ENCODE data around the gene CD40. TPM values are rescaled to one million over a fixed set of nuclear protein-coding genes. Genes with fewer than 3 reads are reported as not detected.

Gene CD40
- polyA plus RNA-seq, 1 of the 3 experiments (the other 2 are of a cell fraction): not detected

GRCh38 chr20:46137816-46138215 lies 19.7 kb downstream of the CD40 start:
- H3K4me1 ChIP-seq (ENCODE audit: control insufficient read depth in 1 of 2, insufficient read depth in 2 of 2, low read depth in 1 of 2, low read length in 1 of 2): peaks cover 0 to 73% of the 10 kb centered on the region in 2 experiments; a peak in 2 of 4 replicates
- peak overlapping the region in 1 of 2 experiments; percentile 99; a peak in 2 of 4 replicates for H3K27ac ChIP-seq (ENCODE audit: low read depth in 2 of 2, low read length in 1 of 2)
- H3K9ac ChIP-seq: no peak overlapping the region
- WGBS (ENCODE audit: low lambda C conversion rate): 47% methylated on average over 5 of the region's 5 CpGs
- peaks cover 31% of the 10 kb centered on the region; the same call in 1 of the 2 replicates for H3K27me3 ChIP-seq (ENCODE audit: insufficient read depth)
- ChIA-PET CTCF (interaction anchor here (0.6 to 4.2 kb wide), 7 partner anchors 9 to 211 kb away, joined by 3 to 35 read pairs (median 12); no protein-coding TSS in a partner anchor), POLR2A (no interaction called here)
- H3K36me3 ChIP-seq (replicated peaks in 1 of 2; ENCODE audit: control insufficient read depth in 1 of 2, insufficient read depth in 2 of 2, low read length in 1 of 2): no peaks in the 10 kb centered on the region
- H3K4me3 ChIP-seq (ENCODE audit: low read depth in 2 of 2, low read length in 1 of 2): no peak overlapping the region
- no peak for TF ChIP-seq RXRA (IDR thresholded peaks at IDR 0.05; ENCODE audit: borderline replicate concordance, low read depth)
- TF ChIP-seq USF1 (IDR thresholded peaks at IDR 0.05; ENCODE audit: borderline replicate concordance, low read depth): no peak
- TF ChIP-seq CTCF (IDR thresholded peaks at IDR 0.05): no peak
- TF ChIP-seq POLR2AphosphoS5 (IDR thresholded peaks at IDR 0.05; ENCODE audit: low read depth, low read length): no peak
- DNase-seq: no peak
- H3K9me2 ChIP-seq: no peaks in the 10 kb centered on the region
- no peak overlapping the region for H2AFZ ChIP-seq (ENCODE audit: low read depth)
- H4K20me1 ChIP-seq (ENCODE audit: insufficient read depth): no peaks in the 10 kb centered on the region
- H3K4me2 ChIP-seq: no peak overlapping the region
- H3F3A ChIP-seq (replicated peaks; ENCODE audit: insufficient read depth): no peaks in the 10 kb centered on the region
- no peaks in the 10 kb centered on the region for H3K9me3 ChIP-seq
- H3K79me2 ChIP-seq (ENCODE audit: insufficient read depth): no peaks in the 10 kb centered on the region

- no peak overlapping the region for H2AFZ ChIP-seq (ENCODE audit: low read depth)
- CTCF ChIA-PET: interaction anchor here (1.1 to 4.2 kb wide), 7 partner anchors 11 to 217 kb away, joined by 3 to 35 read pairs (median 5); no protein-coding TSS in a partner anchor
- H3K4me3 ChIP-seq (ENCODE audit: low read depth in 2 of 2, low read length in 1 of 2): no peak overlapping the region
- H3K4me2 ChIP-seq: no peak overlapping the region
- POLR2A ChIA-PET: interaction anchor here (1.3 kb wide), 1 partner anchor 18 kb away, joined by 3 read pairs; no protein-coding TSS in a partner anchor
- H4K20me1 ChIP-seq (ENCODE audit: insufficient read depth): no peaks in the 10 kb centered on the region
- H3K79me2 ChIP-seq (ENCODE audit: insufficient read depth): no peaks in the 10 kb centered on the region
- peak; percentile 85 for DNase-seq
- H3K27me3 ChIP-seq (ENCODE audit: insufficient read depth): peaks cover 31% of the 10 kb centered on the region; the same call in 1 of the 2 replicates
- no peaks in the 10 kb centered on the region for H3K9me2 ChIP-seq
- no peaks in the 10 kb centered on the region for H3K36me3 ChIP-seq (replicated peaks in 1 of 2; ENCODE audit: control insufficient read depth in 1 of 2, insufficient read depth in 2 of 2, low read length in 1 of 2)
- 7% methylated on average over 5 of the region's 8 CpGs for WGBS (ENCODE audit: low lambda C conversion rate)
- no peaks in the 10 kb centered on the region for H3K9me3 ChIP-seq
- peaks cover 0 to 72% of the 10 kb centered on the region in 2 experiments; a peak in 2 of 4 replicates for H3K4me1 ChIP-seq (ENCODE audit: control insufficient read depth in 1 of 2, insufficient read depth in 2 of 2, low read depth in 1 of 2, low read length in 1 of 2)
- peak overlapping the region in 1 of 2 experiments; percentile 99; a peak in 2 of 4 replicates for H3K27ac ChIP-seq (ENCODE audit: low read depth in 2 of 2, low read length in 1 of 2)
- H3F3A ChIP-seq (replicated peaks; ENCODE audit: insufficient read depth): no peaks in the 10 kb centered on the region
- no peak overlapping the region for H3K9ac ChIP-seq
- TF ChIP-seq CTCF (IDR thresholded peaks at IDR 0.05) (no peak), SIN3A (IDR thresholded peaks at IDR 0.05; ENCODE audit: borderline replicate concordance, low read depth, low read length) (no peak), ELF1 (IDR thresholded peaks at IDR 0.05) (no peak), TCF12 (IDR thresholded peaks at IDR 0.05) (peak; percentile 20; the same call in 1 of the 2 replicates), TAF1 (IDR thresholded peaks at IDR 0.05; ENCODE audit: borderline replicate concordance, low read depth, low read length) (no peak), MAX (IDR thresholded peaks at IDR 0.05; ENCODE audit: low read depth) (no peak), FOXJ3 (CRISPR knock-in tag; IDR thresholded peaks at IDR 0.05) (peak; percentile 94), SMC3 (IDR thresholded peaks at IDR 0.05; ENCODE audit: low read depth, low read length) (no peak), NRF1 (IDR thresholded peaks at IDR 0.05; ENCODE audit: low read depth, low read length) (no peak), POLR2AphosphoS5 (IDR thresholded peaks at IDR 0.05; ENCODE audit: low read depth, low read length) (no peak), GATA2 (CRISPR knock-in tag; IDR thresholded peaks at IDR 0.05) (peak; percentile 95), ZBTB33 (IDR thresholded peaks at IDR 0.05; ENCODE audit: borderline replicate concordance, low read depth) (no peak), NFIC (IDR thresholded peaks at IDR 0.05; ENCODE audit: borderline replicate concordance) (no peak), RCOR1 (IDR thresholded peaks at IDR 0.05; ENCODE audit: low read length) (peak; percentile 84), MEF2A (IDR thresholded peaks at IDR 0.05; ENCODE audit: borderline replicate concordance, low read depth) (no peak), RAD21 (IDR thresholded peaks at IDR 0.05; ENCODE audit: low read length) (no peak; the same call in 1 of the 2 replicates)
Observed at GRCh38 chr20:46139266-46139889, 21.3 kb downstream of the CD40 start.
